Measurements from ENCODE around the gene ABCC4. TPM values are rescaled to one million over a fixed set of nuclear protein-coding genes. Genes with fewer than 3 reads are reported as not detected.

ABCC4 gene
- total RNA-seq, 4 donors from 2014 or later, result 3.9 to 6.8 (median 4.7) TPM

GRCh38 chr13:95032121-95032520, 269.1 kb downstream of the ABCC4 start:
- ATAC-seq, result no peak
- Histone ChIP-seq H3K4me1 (no peaks in the 10 kb centered on the region), H3K36me3 (no peaks in the 10 kb centered on the region), H3K27me3 (no peaks in the 10 kb centered on the region), H3K4me3 (no peak overlapping the region), H3K27ac (no peak overlapping the region), H3K9me3 (peaks cover 0 to 6% (median 0%) of the 10 kb centered on the region in 3 donors)
- 72 to 84% methylated on average over 4 of the region's 4 CpGs for WGBS, 2 donors (ENCODE audit: low coverage in 1 of 2)
- TF ChIP-seq POLR2A (IDR thresholded peaks at IDR 0.05), result no peak
- TF ChIP-seq EP300 (IDR thresholded peaks at IDR 0.05), result no peak
- no peak for TF ChIP-seq POLR2AphosphoS5 (IDR thresholded peaks at IDR 0.05)
- TF ChIP-seq CTCF (IDR thresholded peaks at IDR 0.05), result no peak

DNA sequence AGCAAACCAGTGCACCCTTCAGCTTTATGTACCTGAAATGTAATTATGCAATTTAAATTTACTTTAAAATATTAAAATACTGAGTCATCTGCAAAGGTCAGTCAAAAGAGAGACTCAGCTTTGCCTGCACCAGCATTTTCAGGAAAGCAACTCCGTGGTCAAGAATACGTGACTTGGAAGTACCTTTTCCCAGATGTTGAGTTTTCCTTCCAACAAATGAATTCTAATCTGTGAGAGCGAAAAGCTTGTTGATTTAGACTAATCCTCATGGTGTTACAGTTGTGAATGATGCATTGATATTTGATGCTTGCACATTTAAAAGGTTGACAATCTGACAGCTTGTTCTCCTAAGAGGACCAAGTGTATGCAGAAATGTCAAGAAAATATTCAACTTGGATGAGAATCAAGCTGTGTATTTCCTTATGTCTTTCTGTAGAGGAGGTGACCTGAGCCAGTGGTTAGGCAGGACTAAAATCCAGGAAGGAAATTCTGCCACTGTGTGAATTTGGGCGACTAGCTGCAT, 270.4 kb downstream of the ABCC4 start:
- Histone ChIP-seq H3K27ac (no peak overlapping the region), H3K36me3 (no peaks in the 10 kb centered on the region), H3K9me3 (peaks cover 0 to 6% (median 0%) of the 10 kb centered on the region in 3 donors), H3K4me3 (no peak overlapping the region), H3K27me3 (no peaks in the 10 kb centered on the region), H3K4me1 (no peaks in the 10 kb centered on the region)
- no peak for ATAC-seq
- WGBS, 2 donors (ENCODE audit: low coverage in 1 of 2), result 42 to 53% methylated on average over 4 of the region's 4 CpGs
- TF ChIP-seq POLR2A (IDR thresholded peaks at IDR 0.05) (no peak), POLR2AphosphoS5 (IDR thresholded peaks at IDR 0.05) (no peak), CTCF (IDR thresholded peaks at IDR 0.05) (no peak), EP300 (IDR thresholded peaks at IDR 0.05) (no peak)

GRCh38 chr13:95027638-95028037, 273.6 kb downstream of the ABCC4 start:
- Histone ChIP-seq H3K9me3 (peaks cover 0 to 6% (median 0%) of the 10 kb centered on the region in 3 donors), H3K27me3 (no peaks in the 10 kb centered on the region), H3K27ac (no peak overlapping the region), H3K36me3 (no peaks in the 10 kb centered on the region), H3K4me3 (no peak overlapping the region), H3K4me1 (no peaks in the 10 kb centered on the region)
- ATAC-seq, result no peak
- WGBS, 2 donors (ENCODE audit: low coverage in 1 of 2), result 95 to 98% methylated on average over 3 of the region's 3 CpGs
- TF ChIP-seq CTCF (IDR thresholded peaks at IDR 0.05), result no peak
- no peak for TF ChIP-seq POLR2A (IDR thresholded peaks at IDR 0.05)
- TF ChIP-seq EP300 (IDR thresholded peaks at IDR 0.05), result no peak
- TF ChIP-seq POLR2AphosphoS5 (IDR thresholded peaks at IDR 0.05), result no peak

DNA sequence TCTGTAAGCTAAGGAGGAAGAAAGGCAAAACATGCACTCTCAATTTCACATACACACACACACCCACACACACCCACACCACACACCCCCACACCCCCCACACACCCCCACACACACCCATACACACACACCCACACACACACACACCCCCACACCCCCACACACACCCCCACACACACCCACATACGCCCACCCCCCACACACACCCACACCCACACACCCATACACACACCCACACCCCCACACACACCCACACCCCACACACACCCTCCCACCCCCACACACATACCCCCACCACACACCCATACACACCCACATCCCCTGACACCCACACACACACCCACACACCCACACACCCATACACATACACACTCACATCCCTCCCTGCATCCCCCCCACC, 276.1 kb downstream of the ABCC4 start:
- Histone ChIP-seq H3K4me1 (no peaks in the 10 kb centered on the region), H3K9me3 (peaks cover 0 to 6% (median 0%) of the 10 kb centered on the region in 3 donors), H3K36me3 (no peaks in the 10 kb centered on the region), H3K27me3 (no peaks in the 10 kb centered on the region), H3K27ac (no peak overlapping the region), H3K4me3 (no peak overlapping the region)
- WGBS, 2 donors (ENCODE audit: low coverage in 1 of 2), result no CpG with 5 or more reads among the region's 1 CpG
- TF ChIP-seq EP300 (IDR thresholded peaks at IDR 0.05) (no peak), POLR2AphosphoS5 (IDR thresholded peaks at IDR 0.05) (no peak), POLR2A (IDR thresholded peaks at IDR 0.05) (no peak), CTCF (IDR thresholded peaks at IDR 0.05) (no peak)
- ATAC-seq, result no peak

DNA sequence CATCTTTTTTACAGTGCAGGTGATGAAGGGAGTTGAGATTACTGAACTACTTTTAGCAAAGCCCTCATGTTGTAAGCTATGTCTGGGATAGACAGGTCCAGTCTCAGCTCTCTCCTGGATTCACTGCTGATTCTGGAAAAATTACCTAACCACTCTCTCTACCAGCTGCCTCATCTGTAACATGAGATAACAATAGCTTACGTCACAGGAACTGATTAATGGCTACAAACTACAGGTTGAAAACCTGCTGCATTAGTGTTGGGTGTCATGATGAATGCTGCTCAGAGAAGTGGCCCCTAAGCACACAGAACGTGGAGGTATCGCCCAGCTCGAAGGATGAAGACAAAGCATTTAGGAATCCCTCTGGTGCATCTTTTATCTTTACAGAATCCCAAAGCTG, 277.8 kb downstream of the ABCC4 start:
- H3K36me3 ChIP-seq, result no peaks in the 10 kb centered on the region
- no peaks in the 10 kb centered on the region for H3K4me1 ChIP-seq
- H3K9me3 ChIP-seq, result peaks cover 0 to 6% (median 0%) of the 10 kb centered on the region in 3 donors
- no peak for ATAC-seq
- no peak overlapping the region for H3K4me3 ChIP-seq
- H3K27me3 ChIP-seq, result no peaks in the 10 kb centered on the region
- TF ChIP-seq POLR2AphosphoS5 (IDR thresholded peaks at IDR 0.05) (no peak), EP300 (IDR thresholded peaks at IDR 0.05) (no peak), POLR2A (IDR thresholded peaks at IDR 0.05) (no peak), CTCF (IDR thresholded peaks at IDR 0.05) (no peak)
- 69 to 71% methylated on average over 3 to 4 of the region's 4 CpGs for WGBS, 2 donors (ENCODE audit: low coverage in 1 of 2)
- H3K27ac ChIP-seq, result no peak overlapping the region
